DOHH2 (cell line): ENCODE data around the gene MYL9.

Source experiments
- H3F3A ChIP-seq: fragments of 200-600 bp; sonication (generic), shearing (Covaris generic); 2 replicates; pipeline ENCODE4 v1.6.0; 2016; ENCODE audit warnings: antibody characterized with exemption, mild to moderate bottlenecking; ENCODE audit not compliant: control insufficient read depth, insufficient read depth
- H3K27ac ChIP-seq: fragments of 200-600 bp; sonication (generic); 2 replicates; pipeline ENCODE4 v1.5.1; 2014; ENCODE audit warnings: low read depth, mild to moderate bottlenecking, low read length, moderate library complexity
- H3K27me3 ChIP-seq: fragments of 200-600 bp; sonication (generic); 2 replicates; pipeline ENCODE4 v1.6.1; 2014; ENCODE audit warnings: mild to moderate bottlenecking, low read length, mixed read lengths; ENCODE audit not compliant: control insufficient read depth
- H3K36me3 ChIP-seq: fragments of 200-600 bp; sonication (generic); 2 replicates; pipeline ENCODE4 v1.6.1; 2014; ENCODE audit warnings: mild to moderate bottlenecking, low read length, moderate library complexity, mixed read lengths; ENCODE audit not compliant: control insufficient read depth
- H3K4me1 ChIP-seq: fragments of 200-600 bp; sonication (generic); 2 replicates; pipeline ENCODE4 v1.6.1; 2014; ENCODE audit warnings: mild to moderate bottlenecking, low read length, mixed read lengths; ENCODE audit not compliant: control insufficient read depth
- H3K4me2 ChIP-seq: fragments of 200-600 bp; sonication (generic); 2 replicates; pipeline ENCODE4 v1.6.0; 2014; ENCODE audit warnings: mild to moderate bottlenecking, low read length, moderate library complexity
- H3K4me3 ChIP-seq: fragments of 200-600 bp; sonication (generic); 2 replicates; pipeline ENCODE4 v1.5.1; 2014; ENCODE audit warnings: mild to moderate bottlenecking, low read length, mixed read lengths
- H3K79me2 ChIP-seq: fragments of 200-600 bp; sonication (generic); 2 replicates; pipeline ENCODE4 v1.6.1; 2014; ENCODE audit warnings: mild to moderate bottlenecking, low read length, mixed read lengths; ENCODE audit not compliant: control insufficient read depth
- H3K9me2 ChIP-seq: fragments of 200-600 bp; sonication (generic); replicated peaks from 2 replicates; pipeline ENCODE4 v1.6.1; 2014; ENCODE audit warnings: mild to moderate bottlenecking, low read length, mixed read lengths; ENCODE audit not compliant: control insufficient read depth
- H3K9me3 ChIP-seq: fragments of 200-600 bp; sonication (generic); 2 replicates; pipeline ENCODE4 v1.6.1; 2014; ENCODE audit warnings: antibody characterized with exemption, low read length, mixed read lengths; ENCODE audit not compliant: control insufficient read depth, insufficient read depth
- H4K20me1 ChIP-seq: fragments of 200-600 bp; sonication (generic); 2 replicates; pipeline ENCODE4 v1.6.0; 2014; ENCODE audit warnings: low read depth, mild to moderate bottlenecking, antibody characterized with exemption, low read length, moderate library complexity; ENCODE audit not compliant: control insufficient read depth, insufficient read depth
- EZH2phosphoT487 ChIP-seq: fragments of 200-600 bp; sonication (generic); IDR thresholded peaks from 2 replicates; pipeline ENCODE4 v1.6.1; 2017; ENCODE audit warnings: borderline replicate concordance, mild to moderate bottlenecking, antibody characterized with exemption, low read length, moderate library complexity, mixed read lengths
- TF ChIP-seq, protein P1 (sequence below): fragments of 200-600 bp; sonication (generic); IDR thresholded peaks from one replicate; pipeline ENCODE4 v1.5.1; 2014; ENCODE audit warnings: antibody characterized with exemption, mild to moderate bottlenecking, low read depth, low read length; ENCODE audit not compliant: poor library complexity, severe bottlenecking

Gene MYL9

DNA sequence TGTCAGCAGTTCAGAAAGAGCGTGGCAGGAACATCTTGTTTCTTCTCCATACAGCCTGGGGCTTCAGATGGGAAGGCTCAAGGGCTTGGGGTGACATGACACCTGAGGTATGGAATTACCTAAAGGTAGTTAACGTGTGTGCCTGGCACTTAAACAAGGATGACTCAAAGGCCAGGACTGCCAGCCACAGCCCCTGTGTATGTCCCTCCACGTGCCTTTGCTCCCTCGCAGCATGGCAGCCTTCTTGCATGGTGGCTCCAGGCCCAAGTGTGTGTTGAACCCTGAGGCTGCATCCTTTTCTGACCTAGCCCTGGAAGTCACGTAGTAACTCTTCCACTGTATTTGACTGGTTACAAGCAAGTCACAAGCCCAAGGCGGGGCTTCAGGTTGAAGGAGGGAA, 33.6 kb upstream of the MYL9 start:
- TF ChIP-seq EZH2phosphoT487, result no peak
- TF ChIP-seq, protein P1, sequence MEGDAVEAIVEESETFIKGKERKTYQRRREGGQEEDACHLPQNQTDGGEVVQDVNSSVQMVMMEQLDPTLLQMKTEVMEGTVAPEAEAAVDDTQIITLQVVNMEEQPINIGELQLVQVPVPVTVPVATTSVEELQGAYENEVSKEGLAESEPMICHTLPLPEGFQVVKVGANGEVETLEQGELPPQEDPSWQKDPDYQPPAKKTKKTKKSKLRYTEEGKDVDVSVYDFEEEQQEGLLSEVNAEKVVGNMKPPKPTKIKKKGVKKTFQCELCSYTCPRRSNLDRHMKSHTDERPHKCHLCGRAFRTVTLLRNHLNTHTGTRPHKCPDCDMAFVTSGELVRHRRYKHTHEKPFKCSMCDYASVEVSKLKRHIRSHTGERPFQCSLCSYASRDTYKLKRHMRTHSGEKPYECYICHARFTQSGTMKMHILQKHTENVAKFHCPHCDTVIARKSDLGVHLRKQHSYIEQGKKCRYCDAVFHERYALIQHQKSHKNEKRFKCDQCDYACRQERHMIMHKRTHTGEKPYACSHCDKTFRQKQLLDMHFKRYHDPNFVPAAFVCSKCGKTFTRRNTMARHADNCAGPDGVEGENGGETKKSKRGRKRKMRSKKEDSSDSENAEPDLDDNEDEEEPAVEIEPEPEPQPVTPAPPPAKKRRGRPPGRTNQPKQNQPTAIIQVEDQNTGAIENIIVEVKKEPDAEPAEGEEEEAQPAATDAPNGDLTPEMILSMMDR, result no peak
- Histone ChIP-seq H3K27me3 (no peaks in the 10 kb centered on the region), H4K20me1 (peaks cover 3% of the 10 kb centered on the region; the same call in 1 of the 2 replicates), H3K9me2 (no peaks in the 10 kb centered on the region), H3F3A (peaks cover 6% of the 10 kb centered on the region; the same call in 1 of the 2 replicates), H3K27ac (no peak overlapping the region), H3K4me3 (no peak overlapping the region), H3K4me2 (no peak overlapping the region), H3K9me3 (no peaks in the 10 kb centered on the region), H3K36me3 (peaks cover 12% of the 10 kb centered on the region), H3K79me2 (no peaks in the 10 kb centered on the region), H3K4me1 (no peaks in the 10 kb centered on the region)

DNA sequence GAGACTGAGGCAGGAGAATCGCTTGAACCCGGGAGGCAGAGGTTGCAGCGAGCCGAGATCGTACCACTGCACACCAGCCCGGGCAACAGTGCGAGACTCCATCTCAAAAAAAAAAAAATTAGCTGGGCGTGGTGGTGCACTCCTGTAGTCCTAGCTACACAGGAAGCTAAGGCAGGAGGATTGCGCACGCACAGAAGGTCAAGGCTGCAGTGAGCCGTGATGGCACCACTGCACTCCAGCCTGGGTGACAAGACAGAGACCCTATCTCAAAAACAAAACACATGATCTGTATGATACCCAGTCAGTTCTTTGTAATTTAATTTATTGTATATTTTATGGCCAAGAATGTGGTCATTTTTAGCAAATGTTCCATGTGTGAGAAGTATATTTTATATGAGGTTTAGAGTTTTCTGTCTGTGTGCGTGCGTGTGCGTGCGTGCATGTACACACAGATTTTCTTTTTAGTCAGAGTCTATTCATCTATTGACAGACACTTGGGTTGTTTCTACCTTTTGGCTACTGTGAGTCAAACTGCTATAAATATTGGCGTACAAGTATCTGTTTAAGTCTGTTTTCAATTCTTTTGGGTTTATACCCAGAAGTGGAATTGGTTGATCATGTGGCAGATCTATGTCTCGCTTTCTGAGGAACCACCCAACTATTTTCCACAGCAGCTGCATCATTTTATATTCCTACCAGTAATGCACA, 22.2 kb upstream of the MYL9 start:
- H4K20me1 ChIP-seq, result 0 out of 2 replicates have a peak, but pooled peaks cover 4% of the 10 kb centered on the region
- H3F3A ChIP-seq, result 0 out of 2 replicates have a peak, but pooled peaks cover 4% of the 10 kb centered on the region
- H3K4me1 ChIP-seq, result peaks cover 12% of the 10 kb centered on the region
- no peaks in the 10 kb centered on the region for H3K27me3 ChIP-seq
- no peak overlapping the region for H3K4me2 ChIP-seq
- peaks cover 4% of the 10 kb centered on the region for H3K36me3 ChIP-seq
- no peak overlapping the region for H3K4me3 ChIP-seq
- no peak for TF ChIP-seq EZH2phosphoT487
- TF ChIP-seq, protein P1, result no peak
- no peaks in the 10 kb centered on the region for H3K9me2 ChIP-seq
- H3K79me2 ChIP-seq, result no peaks in the 10 kb centered on the region
- no peak overlapping the region for H3K27ac ChIP-seq
- no peaks in the 10 kb centered on the region for H3K9me3 ChIP-seq

- Histone ChIP-seq H3K4me1 (peaks cover 12% of the 10 kb centered on the region), H3K9me2 (no peaks in the 10 kb centered on the region), H3K9me3 (no peaks in the 10 kb centered on the region), H3K4me3 (no peak overlapping the region), H4K20me1 (0 out of 2 replicates have a peak, but pooled peaks cover 4% of the 10 kb centered on the region), H3K27ac (no peak overlapping the region), H3K79me2 (no peaks in the 10 kb centered on the region), H3K36me3 (peaks cover 6% of the 10 kb centered on the region), H3K27me3 (no peaks in the 10 kb centered on the region), H3F3A (0 out of 2 replicates have a peak, but pooled peaks cover 4% of the 10 kb centered on the region), H3K4me2 (no peak overlapping the region)
- TF ChIP-seq, protein P1, result no peak
- no peak for TF ChIP-seq EZH2phosphoT487
Measured at GRCh38 chr20:36519944-36520343, 21.4 kb upstream of the MYL9 start.
